ENCODE data around the gene BRD3OS.

Gene BRD3OS

DNA sequence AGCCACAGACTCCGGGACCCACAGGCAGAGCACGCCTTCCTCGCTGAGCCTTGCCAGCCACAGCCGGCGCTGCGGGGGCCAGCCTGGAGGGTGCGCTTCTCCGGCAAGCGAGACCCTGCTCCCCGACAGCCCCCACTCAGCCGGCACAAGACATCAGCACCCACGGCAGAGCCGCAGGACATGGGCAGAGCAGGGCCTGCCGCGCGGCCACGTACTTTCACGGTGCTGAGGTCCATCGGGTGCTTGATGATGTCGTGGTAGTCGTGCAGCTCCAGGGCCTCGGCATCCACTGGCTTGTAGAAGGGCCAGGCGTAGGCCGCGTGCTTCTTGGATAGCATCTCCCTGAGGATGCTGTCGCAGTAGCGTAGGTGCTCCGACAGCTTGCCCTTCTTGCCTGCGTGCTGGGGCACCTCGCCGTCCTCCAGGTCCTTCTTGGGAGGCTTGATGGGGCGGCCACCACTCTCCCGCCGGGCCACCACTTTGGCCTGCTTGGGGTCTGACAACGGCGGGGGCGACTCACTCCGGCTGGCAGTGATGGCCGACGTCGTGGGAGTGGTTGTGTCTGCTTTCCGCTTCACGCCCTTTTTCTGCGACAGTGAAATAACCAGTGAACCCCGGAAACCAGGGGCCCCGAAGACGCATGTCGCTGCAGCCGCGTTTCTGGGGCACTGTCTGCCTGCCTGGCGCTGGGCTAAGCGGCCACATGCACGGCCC is 22.7 kb downstream of the BRD3OS start:
- DNase-seq (ENCODE audit: extremely low spot score, insufficient read length, low read depth) (no peak), FAIRE-seq (no peak)

DNA sequence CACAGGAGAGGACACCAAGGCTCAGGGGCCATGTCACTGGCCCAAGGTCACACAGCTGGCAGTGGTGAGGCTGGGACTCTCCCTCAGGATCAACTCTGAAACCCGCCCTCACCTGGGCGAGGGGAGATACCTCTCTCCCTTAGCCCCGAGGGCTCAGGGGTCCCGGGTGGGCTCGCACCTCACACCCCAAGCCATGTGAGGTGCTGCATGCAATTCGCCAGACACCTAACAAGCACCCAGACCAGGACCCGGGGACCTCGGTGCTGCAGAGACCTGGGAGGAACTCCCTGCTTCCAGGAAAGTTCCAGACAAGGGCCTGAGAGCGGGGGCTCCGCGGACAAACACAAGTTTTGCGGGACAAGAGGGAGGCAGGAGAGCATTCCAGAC is 23.3 kb downstream of the BRD3OS start:
- FAIRE-seq (no peak), DNase-seq (ENCODE audit: extremely low spot score, insufficient read length, low read depth) (no peak)

- FAIRE-seq (no peak), DNase-seq (ENCODE audit: extremely low spot score, insufficient read length, low read depth) (no peak)
Measured at GRCh38 chr9:134049236-134049635, 24.0 kb downstream of the BRD3OS start.

GRCh38 chr9:134049772-134050588 is 24.7 kb downstream of the BRD3OS start:
- DNase-seq (ENCODE audit: extremely low spot score, insufficient read length, low read depth), result no peak
- no peak for FAIRE-seq

DNA sequence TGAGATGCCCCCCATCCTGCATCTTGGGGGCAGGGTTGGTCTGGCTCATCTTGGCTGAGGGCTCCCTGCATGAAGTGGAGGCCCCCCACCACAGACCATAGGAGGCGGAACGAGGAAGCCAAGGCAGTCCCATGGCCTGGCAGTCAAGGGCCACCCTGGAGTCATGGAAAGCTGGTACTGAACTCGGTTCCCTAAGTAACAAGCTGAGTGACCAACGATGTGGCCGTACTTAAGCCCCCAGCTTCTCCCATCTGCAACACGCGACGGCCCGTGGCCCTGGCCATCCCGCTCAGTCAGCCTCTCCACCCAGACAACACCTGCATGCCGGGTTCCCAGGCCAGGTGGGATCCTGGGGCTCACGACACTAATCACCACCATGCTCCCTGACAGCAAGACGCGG is 25.4 kb downstream of the BRD3OS start:
- DNase-seq (ENCODE audit: extremely low spot score, insufficient read length, low read depth) (no peak), FAIRE-seq (no peak)

GRCh38 chr9:134051319-134051718 is 26.0 kb downstream of the BRD3OS start:
- FAIRE-seq (no peak), DNase-seq (ENCODE audit: extremely low spot score, insufficient read length, low read depth) (no peak)

- DNase-seq (ENCODE audit: extremely low spot score, insufficient read length, low read depth) (no peak), FAIRE-seq (no peak)
Measured at GRCh38 chr9:134052491-134052890, 27.2 kb downstream of the BRD3OS start.

GRCh38 chr9:134052941-134053340 is 27.7 kb downstream of the BRD3OS start:
- FAIRE-seq (no peak), DNase-seq (ENCODE audit: extremely low spot score, insufficient read length, low read depth) (no peak)

GRCh38 chr9:134053401-134053871 is 28.2 kb downstream of the BRD3OS start:
- DNase-seq (ENCODE audit: extremely low spot score, insufficient read length, low read depth) (no peak), FAIRE-seq (no peak)

DNA sequence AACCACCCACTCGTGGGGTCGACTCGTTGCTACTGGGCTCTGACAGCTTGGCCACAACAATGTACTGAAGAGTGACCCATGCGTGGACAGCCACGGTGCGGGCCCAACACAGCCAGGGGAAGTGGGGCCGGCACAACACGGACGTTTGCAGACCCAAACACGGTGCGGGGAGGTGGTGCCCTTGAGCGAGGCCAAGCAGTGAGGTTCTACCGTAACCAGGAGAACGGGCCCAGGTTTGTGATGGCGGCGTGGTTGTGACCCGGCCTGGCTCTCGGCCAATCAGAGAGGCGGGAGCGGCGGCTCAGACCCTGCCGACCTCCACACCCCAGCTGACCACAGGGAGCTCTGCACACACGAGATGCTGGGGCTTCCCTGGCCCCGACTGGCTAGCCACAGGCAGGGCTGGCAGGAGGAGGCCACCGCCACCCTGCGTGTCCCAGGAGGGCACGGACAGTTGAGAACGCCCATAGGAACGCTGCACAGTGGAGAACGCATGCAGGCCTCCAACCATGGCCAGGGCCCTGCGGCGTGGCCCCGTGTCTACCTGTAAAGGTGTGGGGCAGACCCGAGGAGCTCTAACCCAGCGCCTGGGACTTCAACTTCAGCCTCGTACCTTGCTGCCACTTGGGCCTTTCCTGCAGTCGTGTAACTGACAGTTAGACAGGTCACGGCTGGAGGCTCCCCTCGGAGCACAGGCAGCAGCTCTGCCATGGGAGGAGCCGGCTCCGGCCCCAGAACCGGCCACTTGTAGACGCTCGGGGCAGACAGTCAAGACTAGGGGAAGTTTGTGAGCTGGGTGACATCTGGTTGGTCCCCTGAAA is 28.9 kb downstream of the BRD3OS start:
- FAIRE-seq, result no peak
- DNase-seq (ENCODE audit: extremely low spot score, insufficient read length, low read depth), result no peak

DNA sequence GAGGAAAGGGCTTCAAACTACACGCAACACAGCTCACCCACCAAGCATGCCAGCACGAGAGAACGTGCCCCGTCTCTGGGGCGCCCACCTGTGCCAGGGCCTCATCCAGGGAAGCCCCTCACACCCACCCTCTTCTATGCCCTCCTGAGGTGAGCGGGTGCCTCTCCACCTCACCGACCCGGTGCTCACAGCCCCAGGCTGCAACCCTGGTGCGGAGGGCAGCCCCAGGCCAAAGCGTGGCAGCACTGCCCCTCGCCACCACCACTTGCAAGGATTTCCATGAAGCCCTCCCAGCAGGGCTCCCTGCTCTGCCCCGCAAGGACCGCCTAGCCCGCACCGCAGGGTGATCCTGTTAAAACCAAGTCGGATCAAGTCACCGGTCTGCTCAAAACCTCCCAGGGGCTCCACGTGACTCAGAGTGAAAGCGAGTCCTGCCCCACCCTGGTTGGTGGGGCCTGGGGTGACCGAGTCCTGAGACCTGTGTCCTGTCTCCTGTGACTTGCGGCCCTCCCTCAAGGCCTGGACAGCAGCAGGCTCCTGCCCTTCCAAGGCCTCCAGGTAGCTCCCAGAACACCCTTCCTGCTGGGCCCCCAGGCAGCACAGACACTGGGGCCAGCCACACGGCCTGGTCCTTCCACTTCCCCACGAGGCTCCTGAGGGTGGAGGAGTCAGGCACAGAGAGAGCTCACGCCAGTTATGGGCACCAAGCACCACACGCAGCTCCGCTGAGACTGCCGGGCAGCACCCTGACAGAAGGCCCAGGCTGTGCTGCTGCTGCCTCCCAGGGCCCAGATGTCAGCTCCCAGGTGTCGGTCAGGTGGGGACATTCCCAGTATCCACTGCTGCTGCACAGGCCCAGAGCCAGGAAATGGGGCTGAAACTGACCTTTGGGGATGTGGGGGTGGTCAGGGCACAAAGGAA is 29.9 kb downstream of the BRD3OS start:
- FAIRE-seq (no peak), DNase-seq (ENCODE audit: extremely low spot score, insufficient read length, low read depth) (no peak)

GRCh38 chr9:134055981-134056461 is 30.7 kb downstream of the BRD3OS start:
- no peak for DNase-seq (ENCODE audit: extremely low spot score, insufficient read length, low read depth)
- no peak for FAIRE-seq

DNA sequence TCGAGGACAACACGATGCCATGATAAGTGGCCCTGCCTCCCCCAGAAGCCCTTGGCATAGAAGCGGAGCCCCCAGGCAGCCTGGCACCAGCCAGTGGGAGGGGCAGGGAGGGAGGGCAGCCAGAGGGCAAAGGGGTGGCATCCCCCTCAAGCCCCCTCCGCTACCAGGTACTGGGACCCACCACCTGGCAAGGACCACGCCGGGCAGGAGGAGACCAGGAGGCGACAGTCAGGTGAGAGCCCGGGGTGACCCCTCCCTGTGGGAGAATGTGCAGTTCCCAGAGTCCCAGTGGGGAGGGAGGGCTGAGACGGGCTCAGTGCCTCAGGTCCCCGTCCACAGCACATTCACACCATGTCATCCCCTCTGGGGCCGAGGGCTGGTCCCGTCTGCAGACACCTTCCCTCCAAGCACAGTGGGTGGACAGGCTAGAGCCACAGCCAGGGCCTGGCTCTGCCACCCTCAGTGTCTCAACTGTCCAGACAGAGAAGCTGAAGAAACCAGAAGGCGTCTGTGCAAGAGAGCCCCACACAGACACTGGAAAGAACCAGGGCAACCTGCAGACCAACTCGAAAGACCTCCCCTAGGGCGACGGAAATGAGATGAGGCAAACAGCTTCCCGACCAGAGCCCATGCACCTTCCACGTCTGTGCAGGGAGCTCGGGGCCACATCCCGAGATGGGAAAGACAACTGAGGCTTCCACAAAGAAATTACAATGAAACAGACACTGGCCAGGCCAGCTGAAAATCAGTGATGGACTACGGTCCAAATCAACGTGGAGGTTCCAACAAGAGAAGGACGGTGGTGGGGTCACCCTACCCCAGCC is 31.4 kb downstream of the BRD3OS start:
- DNase-seq (ENCODE audit: extremely low spot score, insufficient read length, low read depth) (no peak), FAIRE-seq (no peak)

GRCh38 chr9:134057307-134057657 is 32.0 kb downstream of the BRD3OS start:
- DNase-seq (ENCODE audit: extremely low spot score, insufficient read length, low read depth) (no peak), FAIRE-seq (no peak)

GRCh38 chr9:134057751-134058701 is 32.7 kb downstream of the BRD3OS start:
- no peak for DNase-seq (ENCODE audit: extremely low spot score, insufficient read length, low read depth)
- FAIRE-seq, result no peak

DNA sequence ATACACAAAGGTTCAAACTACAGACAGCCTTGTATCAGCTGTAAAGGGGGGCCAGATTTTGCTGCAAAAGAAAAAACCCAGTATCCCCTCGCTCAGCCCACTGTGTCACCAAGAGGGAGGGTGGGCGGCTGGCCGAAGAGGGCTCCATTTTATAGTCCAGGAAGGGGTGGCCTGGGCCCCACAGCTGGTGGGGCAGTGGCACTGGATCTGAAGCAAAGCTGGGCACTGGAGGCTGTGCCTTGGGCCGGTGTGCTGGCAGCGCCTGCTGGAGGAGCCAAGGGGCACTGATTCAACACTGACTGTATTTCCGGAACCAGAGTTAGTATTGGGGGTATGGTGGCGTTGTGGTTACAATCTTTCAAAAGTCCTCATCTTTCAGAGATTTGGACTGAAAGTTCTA is 33.4 kb downstream of the BRD3OS start:
- no peak for DNase-seq (ENCODE audit: extremely low spot score, insufficient read length, low read depth)

DNA sequence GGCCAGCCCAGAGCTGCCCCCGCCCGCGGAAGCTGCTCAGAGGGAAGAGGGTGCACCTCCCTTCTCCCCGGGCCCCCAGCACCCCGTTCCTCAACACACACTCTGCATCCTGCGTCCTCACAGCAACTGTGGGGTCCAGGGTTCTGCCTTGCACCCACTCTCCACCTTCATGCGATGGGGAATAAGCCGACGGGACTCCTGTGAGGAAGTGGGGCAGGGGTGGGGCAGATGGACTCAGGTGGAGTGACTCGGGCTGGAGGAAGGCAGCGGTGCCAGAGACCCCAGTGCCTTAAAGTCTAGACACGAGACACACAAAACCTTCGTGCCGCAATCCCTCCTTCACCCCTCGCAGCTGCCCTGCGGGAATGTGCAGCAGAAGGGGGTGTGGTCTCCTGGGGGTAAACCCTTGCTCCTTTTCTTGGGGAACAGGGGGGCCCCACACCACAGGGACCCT is 33.9 kb downstream of the BRD3OS start:
- no peak for DNase-seq (ENCODE audit: extremely low spot score, insufficient read length, low read depth)
- no peak for FAIRE-seq

More for the DNA sequence above, 33.4 kb downstream of the BRD3OS start:
- no peak for FAIRE-seq

Measured in GM18507 (cell line).